ENCODE data around the gene RBL1.

Gene RBL1

GRCh38 chr20:36984257-36984638 lies 111.5 kb downstream of the RBL1 start:
- TF ChIP-seq CTCF (IDR thresholded peaks at IDR 0.05; ENCODE audit: low read depth, low read length, missing control alignments): no peak
- no peak overlapping the region for H3K4me3 ChIP-seq (ENCODE audit: low read depth, low read length)
- DNase-seq (ENCODE audit: low read depth): no peak

GRCh38 chr20:36975099-36975818 lies 120.5 kb downstream of the RBL1 start:
- H3K4me3 ChIP-seq (ENCODE audit: low read depth, low read length): no peak overlapping the region
- TF ChIP-seq CTCF (IDR thresholded peaks at IDR 0.05; ENCODE audit: low read depth, low read length, missing control alignments): no peak
- no peak for DNase-seq (ENCODE audit: low read depth)

- H3K4me3 ChIP-seq (ENCODE audit: low read depth, low read length): no peak overlapping the region
- no peak for TF ChIP-seq CTCF (IDR thresholded peaks at IDR 0.05; ENCODE audit: low read depth, low read length, missing control alignments)
- no peak for DNase-seq (ENCODE audit: low read depth)
Measured at GRCh38 chr20:36974660-36975059, 121.1 kb downstream of the RBL1 start.

- no peak for TF ChIP-seq CTCF (IDR thresholded peaks at IDR 0.05; ENCODE audit: low read depth, low read length, missing control alignments)
- no peak for DNase-seq (ENCODE audit: low read depth)
- H3K4me3 ChIP-seq (ENCODE audit: low read depth, low read length): no peak overlapping the region
Measured at GRCh38 chr20:36971103-36971502, 124.7 kb downstream of the RBL1 start.

- no peak overlapping the region for H3K4me3 ChIP-seq (ENCODE audit: low read depth, low read length)
- no peak for DNase-seq (ENCODE audit: low read depth)
- no peak for TF ChIP-seq CTCF (IDR thresholded peaks at IDR 0.05; ENCODE audit: low read depth, low read length, missing control alignments)
Measured at GRCh38 chr20:36969478-36970186, 126.2 kb downstream of the RBL1 start.

GRCh38 chr20:36969051-36969450 lies 126.7 kb downstream of the RBL1 start:
- no peak overlapping the region for H3K4me3 ChIP-seq (ENCODE audit: low read depth, low read length)
- DNase-seq (ENCODE audit: low read depth): no peak
- TF ChIP-seq CTCF (IDR thresholded peaks at IDR 0.05; ENCODE audit: low read depth, low read length, missing control alignments): no peak

All from GM12864 (cell line).